ENCODE measurements around the gene BARX2. TPM values are rescaled to one million over a fixed set of nuclear protein-coding genes. Genes with fewer than 3 reads are reported as not detected.
"Not testable (repeated sequence)": the region's sequence is repeated elsewhere in the genome, so short reads cannot be mapped to it uniquely, and the experiment has no call there.

Gene BARX2
- total and polyA plus RNA-seq, 7 donors: 1.8 to 6.0 TPM; not detected in 5

DNA sequence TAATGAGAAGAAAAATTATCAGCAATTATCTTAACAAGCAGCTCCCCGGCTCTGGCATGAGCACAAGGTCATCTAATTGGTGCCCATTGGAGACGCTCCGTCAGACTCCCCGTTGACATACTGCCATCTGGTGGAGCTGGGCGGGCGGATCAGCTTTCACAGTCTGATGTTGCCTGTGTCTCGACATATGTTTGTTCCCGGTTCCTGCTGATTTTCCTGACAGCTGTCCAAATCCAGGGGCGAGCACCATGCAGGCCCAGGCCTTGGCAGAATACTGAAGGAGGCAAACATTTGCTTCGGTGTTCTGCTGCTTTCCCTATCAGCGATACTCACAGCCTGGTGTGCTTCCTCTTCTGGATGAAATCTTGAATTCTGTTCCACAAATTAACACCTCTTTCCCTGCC is 43.8 kb upstream of the BARX2 start:
- ATAC-seq: peak; percentile 81 to 95 (median 94)
- WGBS, 3 donors: 0 to 1% (median 1%) methylated on average over 11 of the region's 11 CpGs
- H3K27me3 ChIP-seq (ENCODE audit: insufficient read depth in 3 of 3, low read length in 2 of 3): no peaks in the 10 kb centered on the region
- H3K4me3 ChIP-seq: no peak overlapping the region
- no peaks in the 10 kb centered on the region for H3K36me3 ChIP-seq (ENCODE audit: insufficient read depth in 1 of 2, low read depth in 1 of 2)
- no peaks in the 10 kb centered on the region for H3K4me1 ChIP-seq
- TF ChIP-seq, protein P1, sequence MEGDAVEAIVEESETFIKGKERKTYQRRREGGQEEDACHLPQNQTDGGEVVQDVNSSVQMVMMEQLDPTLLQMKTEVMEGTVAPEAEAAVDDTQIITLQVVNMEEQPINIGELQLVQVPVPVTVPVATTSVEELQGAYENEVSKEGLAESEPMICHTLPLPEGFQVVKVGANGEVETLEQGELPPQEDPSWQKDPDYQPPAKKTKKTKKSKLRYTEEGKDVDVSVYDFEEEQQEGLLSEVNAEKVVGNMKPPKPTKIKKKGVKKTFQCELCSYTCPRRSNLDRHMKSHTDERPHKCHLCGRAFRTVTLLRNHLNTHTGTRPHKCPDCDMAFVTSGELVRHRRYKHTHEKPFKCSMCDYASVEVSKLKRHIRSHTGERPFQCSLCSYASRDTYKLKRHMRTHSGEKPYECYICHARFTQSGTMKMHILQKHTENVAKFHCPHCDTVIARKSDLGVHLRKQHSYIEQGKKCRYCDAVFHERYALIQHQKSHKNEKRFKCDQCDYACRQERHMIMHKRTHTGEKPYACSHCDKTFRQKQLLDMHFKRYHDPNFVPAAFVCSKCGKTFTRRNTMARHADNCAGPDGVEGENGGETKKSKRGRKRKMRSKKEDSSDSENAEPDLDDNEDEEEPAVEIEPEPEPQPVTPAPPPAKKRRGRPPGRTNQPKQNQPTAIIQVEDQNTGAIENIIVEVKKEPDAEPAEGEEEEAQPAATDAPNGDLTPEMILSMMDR (IDR thresholded peaks at IDR 0.05): peak; percentile 85
- H3K9me3 ChIP-seq: no peaks in the 10 kb centered on the region
- no peak overlapping the region for H3K27ac ChIP-seq
- DNase-seq: peak; percentile 77 to 84
- intact Hi-C loops (cut with DNase I): loop anchor here (2.0 to 10.0 kb wide), 4 partner anchors 105 to 447 kb away; no protein-coding TSS in a partner anchor

DNA sequence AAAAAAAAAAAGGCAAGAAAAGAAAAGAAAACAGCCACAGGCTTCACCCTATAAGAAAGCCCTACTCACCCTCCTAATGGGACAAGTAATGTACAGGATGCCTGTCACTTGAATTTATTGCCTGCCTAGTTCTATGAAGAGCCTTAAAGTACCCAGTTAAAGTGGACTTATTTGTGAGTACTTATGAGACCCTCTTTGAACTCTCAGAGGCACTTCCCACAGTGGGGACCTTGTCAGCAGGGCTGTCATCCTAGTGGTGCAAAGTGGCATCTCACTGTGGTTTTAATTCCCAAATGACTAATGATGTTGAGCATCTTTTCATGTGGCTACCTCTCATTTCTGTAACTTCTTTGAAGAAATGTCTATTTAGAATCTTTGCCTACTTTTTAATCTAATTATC is 41.8 kb upstream of the BARX2 start:
- Histone ChIP-seq H3K4me3 (no peak overlapping the region), H3K36me3 (ENCODE audit: insufficient read depth in 1 of 2, low read depth in 1 of 2) (no peaks in the 10 kb centered on the region), H3K9me3 (no peaks in the 10 kb centered on the region), H3K27ac (no peak overlapping the region), H3K4me1 (no peaks in the 10 kb centered on the region), H3K27me3 (ENCODE audit: insufficient read depth in 3 of 3, low read length in 2 of 3) (no peaks in the 10 kb centered on the region)
- intact Hi-C loops (cut with DNase I): loop anchor here in 1 of 2 donors (5.0 to 10.0 kb wide), 2 partner anchors 107 to 449 kb away; no protein-coding TSS in a partner anchor
- TF ChIP-seq, protein P1 (IDR thresholded peaks at IDR 0.05): no peak
- DNase-seq (no peak), ATAC-seq (no peak)

DNA sequence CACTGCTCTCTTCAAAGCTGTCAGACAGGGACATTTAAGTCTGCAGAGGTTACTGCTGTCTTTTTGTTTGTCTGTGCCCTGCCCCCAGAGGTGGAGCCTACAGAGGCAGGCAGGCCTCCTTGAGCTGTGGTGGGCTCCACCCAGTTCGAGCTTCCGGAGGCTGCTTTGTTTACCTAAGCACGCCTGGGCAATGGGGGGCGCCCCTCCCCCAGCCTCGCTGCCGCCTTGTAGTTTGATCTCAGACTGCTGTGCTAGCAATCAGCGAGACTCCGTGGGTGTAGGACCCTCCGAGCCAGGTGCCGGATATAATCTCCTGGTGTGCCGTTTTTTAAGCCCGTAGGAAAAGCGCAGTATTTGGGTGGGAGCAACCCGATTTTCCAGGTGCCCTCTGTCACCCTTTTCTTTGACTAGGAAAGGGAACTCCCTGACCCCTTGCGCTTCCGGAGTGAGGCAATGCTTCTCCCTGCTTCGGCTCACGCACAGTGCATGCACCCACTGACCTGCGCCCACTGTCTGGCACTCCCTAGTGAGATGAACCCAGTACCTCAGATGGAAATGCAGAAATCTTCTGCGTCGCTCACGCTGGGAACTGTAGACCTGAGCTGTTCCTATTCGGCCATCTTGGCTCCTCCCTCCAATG is 31.2 kb upstream of the BARX2 start:
- ATAC-seq; H3K4me1 ChIP-seq; H3K36me3 ChIP-seq (ENCODE audit: insufficient read depth in 1 of 2, low read depth in 1 of 2); H3K27ac ChIP-seq; intact Hi-C loops (cut with DNase I); DNase-seq; H3K4me3 ChIP-seq; H3K9me3 ChIP-seq; H3K27me3 ChIP-seq (ENCODE audit: insufficient read depth in 3 of 3, low read length in 2 of 3): not testable (repeated sequence)
- WGBS, 3 donors: 91 to 92% (median 91%) methylated on average over 23 of the region's 23 CpGs

DNA sequence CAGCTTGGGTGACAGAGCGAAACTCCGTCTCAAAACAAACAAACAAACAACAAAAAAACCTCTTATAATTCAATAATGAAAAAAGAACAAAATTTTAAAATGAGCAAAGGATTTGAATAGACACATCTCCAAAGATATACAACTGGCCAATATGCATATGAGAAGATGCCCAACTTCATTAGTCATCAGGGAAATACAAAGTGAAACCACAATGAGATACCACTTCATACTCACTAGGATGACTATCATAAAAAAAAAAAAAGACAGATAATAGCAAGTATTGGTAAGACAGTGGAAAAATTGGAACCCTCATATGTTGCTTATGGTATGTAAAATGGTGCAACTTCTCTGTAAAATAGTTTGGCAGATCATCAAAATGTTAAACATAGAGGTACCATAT is 28.7 kb upstream of the BARX2 start:
- H3K4me3 ChIP-seq: no peak overlapping the region
- 93 to 97% (median 93%) methylated on average over 2 of the region's 2 CpGs for WGBS, 3 donors
- TF ChIP-seq, protein P1 (IDR thresholded peaks at IDR 0.05): no peak
- ATAC-seq (no peak), DNase-seq (no peak)
- no peak overlapping the region for H3K27ac ChIP-seq
- no peaks in the 10 kb centered on the region for H3K4me1 ChIP-seq
- no peaks in the 10 kb centered on the region for H3K27me3 ChIP-seq (ENCODE audit: insufficient read depth in 3 of 3, low read length in 2 of 3)
- no peaks in the 10 kb centered on the region for H3K36me3 ChIP-seq (ENCODE audit: insufficient read depth in 1 of 2, low read depth in 1 of 2)
- intact Hi-C loops (cut with DNase I): no loop called here
- H3K9me3 ChIP-seq: peaks cover 4% of the 10 kb centered on the region

DNA sequence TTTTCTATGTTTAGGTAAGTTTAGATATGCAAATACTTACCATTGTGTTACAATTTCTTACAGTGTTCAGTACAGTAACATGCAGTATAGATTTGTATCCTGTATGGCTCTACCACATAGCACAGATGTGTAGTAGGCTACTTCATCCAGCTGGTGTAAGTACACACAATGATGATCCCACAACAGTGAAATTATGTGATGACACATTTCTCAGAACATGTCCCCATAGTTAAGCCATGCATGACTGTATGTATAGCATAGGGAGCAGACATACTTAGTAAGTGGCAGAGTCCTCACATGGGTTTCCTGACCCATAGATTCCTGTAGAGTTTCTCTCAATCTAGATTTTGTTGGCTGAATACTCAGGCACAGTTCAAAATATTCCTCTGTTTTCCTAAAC is 26.8 kb upstream of the BARX2 start:
- Histone ChIP-seq H3K4me3 (no peak overlapping the region), H3K9me3 (peaks cover 4% of the 10 kb centered on the region), H3K36me3 (ENCODE audit: insufficient read depth in 1 of 2, low read depth in 1 of 2) (no peaks in the 10 kb centered on the region), H3K4me1 (no peaks in the 10 kb centered on the region), H3K27ac (no peak overlapping the region), H3K27me3 (ENCODE audit: insufficient read depth in 3 of 3, low read length in 2 of 3) (no peaks in the 10 kb centered on the region)
- intact Hi-C loops (cut with DNase I): no loop called here
- DNase-seq: no peak
- no peak for ATAC-seq
- TF ChIP-seq, protein P1 (IDR thresholded peaks at IDR 0.05): no peak

All from psoas muscle (tissue), 8 donors.